Erythroblast (primary cell): ENCODE data around the gene TUBB6.

Source experiments
- DNase-seq, 2 experiments: peaks; one replicate each; lab custom pipeline; 2025; lab: John Stamatoyannopoulos, UW
- GATA1 ChIP-seq: IDR thresholded peaks from 2 replicates; pipeline ENCODE4 v1.6.1; 2011; ENCODE audit warnings: low read depth, mild to moderate bottlenecking, control low read depth, low read length, moderate library complexity
- POLR2A ChIP-seq: IDR thresholded peaks from 2 replicates; pipeline ENCODE4 v1.6.1; 2011; ENCODE audit warnings: mild to moderate bottlenecking, low read length

Gene TUBB6

DNA sequence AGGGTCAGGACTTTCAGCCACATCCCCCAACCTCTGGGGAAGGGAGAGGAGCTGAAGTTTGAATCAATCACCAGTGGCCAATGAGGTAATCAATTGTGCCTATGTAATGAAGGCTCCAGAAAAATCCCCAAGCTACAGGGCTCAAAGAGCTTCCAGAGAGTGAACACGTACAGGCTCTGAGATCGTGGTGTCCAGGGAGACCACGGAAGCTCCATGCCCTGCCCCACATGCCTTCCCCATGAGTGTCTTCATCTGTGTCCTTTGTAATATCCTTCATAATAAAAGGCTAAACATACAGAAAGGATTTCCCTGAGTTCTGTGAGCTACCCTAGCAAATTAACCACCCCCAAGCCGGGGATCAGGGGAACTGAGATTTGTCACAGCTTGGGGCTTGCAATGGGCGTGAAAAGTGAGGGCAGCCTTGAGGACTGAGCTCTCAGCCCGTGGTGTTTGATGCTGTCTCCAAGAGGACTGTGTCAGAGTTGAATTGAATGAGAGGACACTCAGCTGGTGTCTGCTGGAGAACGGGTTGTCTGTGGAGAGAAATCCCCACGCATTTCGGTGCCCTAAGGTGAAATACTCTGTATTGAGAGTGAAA lies 25.5 kb upstream of the TUBB6 start:
- no peak for TF ChIP-seq POLR2A
- TF ChIP-seq GATA1: no peak
- no peak for DNase-seq

GRCh38 chr18:12283256-12283655 lies 24.8 kb upstream of the TUBB6 start:
- TF ChIP-seq GATA1 (no peak), POLR2A (no peak)
- DNase-seq: peak; percentile 67 to 68

DNA sequence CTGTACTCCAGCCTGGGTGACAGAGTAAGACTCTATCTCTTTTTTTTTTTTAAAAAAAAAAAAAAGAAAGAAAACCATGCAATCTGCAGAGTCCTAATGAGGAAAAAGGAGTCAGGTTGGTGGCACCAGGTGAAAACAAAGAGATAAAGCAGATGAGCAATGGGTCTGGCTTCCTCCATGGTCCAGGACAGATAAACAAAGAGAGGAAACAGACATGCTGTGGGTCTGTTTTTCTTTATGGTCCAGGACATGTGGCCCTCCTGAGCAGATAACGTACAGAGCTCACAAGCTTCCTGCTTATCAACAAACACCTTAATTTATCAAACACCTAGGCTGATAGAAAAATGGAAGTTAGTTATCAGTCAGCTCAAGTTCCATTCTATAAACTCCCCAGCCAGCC lies 24.4 kb upstream of the TUBB6 start:
- TF ChIP-seq GATA1 (no peak), POLR2A (no peak)
- DNase-seq: peak in 1 of 2 experiments; percentile 69

DNA sequence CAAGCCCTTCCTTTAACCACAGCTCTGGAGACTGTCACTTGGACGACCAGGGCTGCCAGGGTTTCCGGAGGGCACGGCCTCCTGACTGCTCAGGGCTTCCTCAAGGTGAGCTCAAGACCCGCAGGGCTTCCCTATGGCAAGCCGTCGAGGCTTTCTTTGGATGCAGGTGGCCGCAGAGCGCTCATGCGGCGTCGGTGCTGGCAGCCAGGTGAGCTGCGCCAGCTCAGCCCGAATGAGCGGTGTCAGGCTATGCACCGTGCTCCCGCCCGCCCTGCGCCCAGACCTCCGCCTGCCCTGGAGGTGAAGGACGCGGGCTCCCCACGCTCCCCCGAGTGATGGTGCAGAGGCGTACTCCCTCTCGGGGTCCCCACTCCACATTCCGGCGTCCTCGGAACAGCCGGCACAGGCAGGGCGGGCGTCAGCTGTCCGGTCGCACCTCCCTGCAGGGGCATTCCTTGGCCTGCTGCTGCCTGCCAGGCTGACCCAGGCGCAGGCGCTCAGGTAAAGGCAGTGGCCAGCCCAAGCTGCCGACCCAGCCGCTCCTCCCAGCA lies 20.8 kb upstream of the TUBB6 start:
- DNase-seq: no peak
- TF ChIP-seq GATA1 (no peak), POLR2A (no peak)

DNA sequence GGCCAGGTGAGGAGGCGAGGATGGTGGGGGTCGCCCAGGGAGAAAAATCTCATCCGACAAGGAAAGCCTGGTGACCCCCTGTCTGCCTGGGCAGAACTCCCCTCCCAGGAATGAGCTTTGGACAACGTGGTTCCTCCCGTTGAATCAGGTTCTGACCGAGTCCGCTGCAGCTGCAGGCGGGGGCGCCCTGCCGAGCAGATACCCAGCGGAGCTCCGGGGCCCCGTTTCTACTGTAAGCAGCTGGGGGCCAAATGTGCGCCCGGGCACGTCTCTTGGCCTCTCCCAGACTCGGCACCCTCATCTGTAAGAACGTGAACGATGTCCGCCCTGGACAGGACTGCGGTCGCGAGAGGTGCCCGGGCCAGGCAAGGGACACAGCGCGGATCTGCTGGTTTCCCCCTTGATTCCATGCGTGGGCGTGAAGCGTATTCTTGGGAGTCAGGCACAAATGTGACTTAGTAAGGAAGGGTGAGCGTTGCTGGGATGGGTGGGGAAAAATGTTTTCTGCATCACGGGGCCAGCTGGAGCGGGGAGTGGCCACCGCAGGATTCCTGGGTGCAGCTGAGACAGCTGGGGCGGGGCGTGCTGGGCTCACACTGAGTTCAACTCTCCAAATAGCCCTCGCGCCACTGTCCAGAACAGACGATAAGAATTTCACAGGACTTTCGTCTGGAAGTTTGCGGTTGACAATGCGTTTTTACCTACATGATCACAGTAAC lies 20.2 kb upstream of the TUBB6 start:
- TF ChIP-seq GATA1: no peak
- no peak for TF ChIP-seq POLR2A
- peak; percentile 74 to 79 for DNase-seq

GRCh38 chr18:12288403-12288755 lies 19.7 kb upstream of the TUBB6 start:
- DNase-seq: no peak
- TF ChIP-seq POLR2A: no peak
- TF ChIP-seq GATA1: no peak

- TF ChIP-seq POLR2A: no peak
- no peak for TF ChIP-seq GATA1
- DNase-seq: no peak
Observed at GRCh38 chr18:12290086-12290485, 18.0 kb upstream of the TUBB6 start.

GRCh38 chr18:12291161-12291560 lies 16.9 kb upstream of the TUBB6 start:
- TF ChIP-seq POLR2A (no peak), GATA1 (no peak)
- DNase-seq: no peak

- no peak for DNase-seq
- TF ChIP-seq POLR2A: no peak
- TF ChIP-seq GATA1: no peak
Observed at GRCh38 chr18:12291690-12292089, 16.4 kb upstream of the TUBB6 start.

- TF ChIP-seq POLR2A: no peak
- no peak for TF ChIP-seq GATA1
- no peak for DNase-seq
Observed at GRCh38 chr18:12293831-12294230, 14.2 kb upstream of the TUBB6 start.

- DNase-seq: no peak
- no peak for TF ChIP-seq POLR2A
- TF ChIP-seq GATA1: no peak
Observed at GRCh38 chr18:12295389-12296086, 12.5 kb upstream of the TUBB6 start.

DNA sequence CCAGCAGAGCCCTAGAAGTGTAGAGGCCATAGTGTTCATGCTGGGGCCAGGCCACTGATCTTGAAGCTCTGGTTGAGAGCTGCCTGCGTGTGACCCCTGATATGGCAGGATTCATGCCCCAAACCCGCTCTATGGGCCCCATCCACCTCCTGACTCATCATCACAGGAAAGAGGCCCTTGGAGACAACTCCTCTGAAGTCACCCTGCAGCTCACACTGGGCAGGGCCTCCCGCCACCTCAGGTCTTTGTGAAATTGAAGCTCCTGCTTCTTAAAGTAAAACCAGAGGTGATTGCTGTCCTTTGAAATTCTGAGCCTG lies 12.0 kb upstream of the TUBB6 start:
- TF ChIP-seq GATA1: no peak
- TF ChIP-seq POLR2A: no peak
- DNase-seq: peak; percentile 87 to 89

DNA sequence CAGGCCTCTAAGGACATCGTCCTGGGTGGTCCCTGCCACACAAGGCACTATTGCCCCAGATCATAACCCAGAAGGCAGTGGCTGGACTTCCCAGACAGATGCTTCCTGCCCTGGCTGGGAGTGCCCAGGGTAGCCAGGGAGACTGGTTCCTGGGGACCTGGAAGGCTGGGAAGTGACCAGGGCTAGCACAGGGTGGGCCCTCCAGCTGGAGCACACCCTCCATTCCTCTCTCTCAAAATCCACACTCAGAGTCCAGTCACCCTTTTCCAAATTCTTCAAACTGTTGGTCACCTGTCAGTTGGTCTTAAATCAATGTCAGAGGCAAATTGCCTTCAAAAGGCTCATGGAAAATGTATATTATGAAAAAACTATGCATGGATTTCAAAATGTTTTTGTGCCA lies 11.6 kb upstream of the TUBB6 start:
- no peak for DNase-seq
- no peak for TF ChIP-seq GATA1
- no peak for TF ChIP-seq POLR2A

- no peak for DNase-seq
- TF ChIP-seq GATA1 (no peak), POLR2A (no peak)
Observed at GRCh38 chr18:12299862-12300261, 8.2 kb upstream of the TUBB6 start.
